ENCODE measurements around the gene S1PR3. TPM values are rescaled to one million over a fixed set of nuclear protein-coding genes. Genes with fewer than 3 reads are reported as not detected.
"Not testable (repeated sequence)": the region's sequence is repeated elsewhere in the genome, so short reads cannot be mapped to it uniquely, and the experiment has no call there.

The S1PR3 gene
- 10 to 100 TPM; 55.3 to 59.8 (median 59.2) TPM for polyA plus RNA-seq (ENCODE audit: insufficient read length in 3 of 3)

- no peak for DNase-seq (ENCODE audit: low read depth in 3 of 3, low spot score in 2 of 3)
These were observed at the start of gene S1PR3 for GRCh38 chr9:88991066-88992034. TSS of gene S1PR3 (plus strand) at chr9:88991468. CDS start at chr9:89001201, 9,733 bp downstream.

DNA sequence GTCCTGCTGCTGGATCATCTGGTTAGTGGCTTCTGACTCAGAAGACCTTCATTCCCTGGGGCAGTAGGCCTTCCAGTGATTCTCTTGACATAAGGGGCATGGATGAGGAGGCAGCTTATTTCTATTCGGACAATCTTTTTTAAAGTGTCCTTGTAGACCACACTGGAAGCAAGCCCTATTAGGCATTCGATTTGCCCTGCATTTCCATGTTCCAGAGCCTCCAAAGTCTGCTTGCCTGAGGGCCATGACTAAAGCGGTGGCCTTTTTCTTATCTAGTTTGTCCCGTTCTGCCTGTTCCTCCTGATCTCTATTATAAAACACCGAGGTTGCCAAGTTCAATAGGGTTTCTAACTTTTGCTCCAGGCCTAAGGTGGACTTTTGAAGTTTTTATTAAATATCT lies 49.7 kb upstream of the S1PR3 start:
- not testable (repeated sequence) for DNase-seq (ENCODE audit: low read depth in 3 of 3, low spot score in 2 of 3)

DNA sequence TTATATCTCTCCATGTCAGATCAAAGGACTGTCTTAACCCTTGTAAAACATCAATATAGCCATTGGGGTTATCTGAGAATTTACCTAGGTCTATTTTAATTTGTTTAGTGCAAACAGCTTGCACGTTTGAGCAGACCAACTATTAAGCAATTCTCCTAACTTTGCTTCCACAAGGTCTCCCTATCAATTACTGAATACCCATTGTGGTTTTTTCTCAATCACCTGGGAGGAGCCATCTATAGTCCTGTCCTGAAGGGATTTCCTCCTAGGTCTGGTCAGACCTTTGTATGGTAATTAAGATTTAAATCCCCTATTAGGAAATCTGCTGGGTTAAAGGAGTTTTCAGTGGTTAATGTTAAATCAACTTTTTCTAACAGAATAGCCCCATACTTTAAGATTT lies 48.9 kb upstream of the S1PR3 start:
- no peak for DNase-seq (ENCODE audit: low read depth in 3 of 3, low spot score in 2 of 3)

- no peak for DNase-seq (ENCODE audit: low read depth in 3 of 3, low spot score in 2 of 3)
These were observed 45.5 kb upstream of the S1PR3 start for GRCh38 chr9:88945636-88946333.

- no peak for DNase-seq (ENCODE audit: low read depth in 3 of 3, low spot score in 2 of 3)
These were observed 43.4 kb upstream of the S1PR3 start for GRCh38 chr9:88947581-88948573.

DNA sequence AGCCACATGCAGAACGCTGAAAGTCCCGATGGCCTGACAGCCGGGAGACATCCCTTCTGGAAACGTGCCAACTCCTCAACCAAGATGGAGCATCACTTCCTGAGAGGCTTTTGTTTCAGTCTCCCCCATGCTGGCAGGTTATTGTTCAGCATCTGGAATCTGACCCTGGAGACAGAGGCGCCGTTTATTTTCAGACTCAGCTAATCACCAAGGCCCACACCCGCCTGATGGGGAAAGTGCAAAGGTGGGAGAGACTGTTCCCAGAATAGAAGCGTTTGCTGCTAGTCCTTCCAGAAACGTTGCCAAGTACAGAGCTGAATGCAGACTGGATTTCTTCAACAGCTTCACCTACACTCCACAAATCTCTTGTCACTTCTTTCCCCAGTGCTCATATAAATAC lies 41.8 kb upstream of the S1PR3 start:
- DNase-seq (ENCODE audit: low read depth in 3 of 3, low spot score in 2 of 3), result peak; percentile 40 to 63 (median 60)

- DNase-seq (ENCODE audit: low read depth in 3 of 3, low spot score in 2 of 3), result no peak
These were observed 41.3 kb upstream of the S1PR3 start for GRCh38 chr9:88949961-88950340.

DNA sequence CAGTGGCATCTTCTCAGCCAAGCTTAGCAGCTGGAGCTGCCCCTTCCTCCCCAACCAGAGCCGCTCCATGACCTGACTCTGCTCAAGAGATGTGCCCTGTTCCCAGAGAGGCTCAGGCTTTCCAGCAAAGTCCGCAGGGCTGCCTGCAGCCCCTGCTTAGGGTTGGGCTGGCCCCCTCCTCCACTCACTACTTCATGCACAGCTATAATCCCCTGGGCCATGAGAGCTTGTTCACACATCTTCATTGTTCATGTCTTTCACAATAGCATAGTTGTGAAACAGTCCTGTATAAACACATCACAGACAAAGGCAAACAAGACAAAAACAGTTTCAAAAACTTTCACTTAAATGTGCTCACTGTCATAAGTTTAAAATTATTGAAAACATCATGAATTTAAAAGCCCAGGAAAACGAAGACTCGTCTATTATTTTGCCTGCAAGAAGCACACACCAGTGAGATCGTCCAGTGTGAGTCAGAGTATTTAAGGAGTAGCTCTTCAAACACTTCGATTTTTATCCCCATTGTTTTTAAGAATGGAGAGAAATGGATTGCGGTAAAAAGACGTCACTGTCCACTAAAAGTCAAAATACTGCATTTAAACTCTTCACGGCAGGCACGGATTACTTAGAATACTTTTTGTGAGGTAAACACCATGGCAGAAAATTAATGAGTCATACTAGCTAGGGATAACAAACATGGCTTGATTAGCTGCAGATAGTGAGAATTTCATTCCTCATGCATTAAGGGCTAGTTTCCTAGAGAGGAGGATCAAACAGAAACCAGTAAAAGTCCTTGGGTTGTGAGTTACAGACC lies 40.7 kb upstream of the S1PR3 start:
- no peak for DNase-seq (ENCODE audit: low read depth in 3 of 3, low spot score in 2 of 3)

DNA sequence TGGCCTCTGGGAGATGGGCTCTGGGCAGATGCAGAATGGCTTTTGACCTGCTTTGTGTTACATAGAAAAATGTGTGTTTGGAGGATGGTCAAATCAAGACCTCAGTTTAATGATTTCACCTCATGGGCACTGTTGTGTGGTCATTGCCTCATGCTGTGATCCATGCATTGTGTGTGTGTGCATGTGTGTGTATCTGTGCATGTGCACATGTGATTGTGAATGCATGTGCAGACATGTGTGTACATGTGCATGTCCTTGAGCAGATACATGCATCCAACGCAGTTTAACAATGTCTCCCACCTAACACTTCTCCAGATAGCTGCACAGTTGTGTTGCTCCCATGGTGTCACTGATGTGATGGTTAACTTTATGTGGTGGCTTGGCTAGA lies 40.1 kb upstream of the S1PR3 start:
- DNase-seq (ENCODE audit: low read depth in 3 of 3, low spot score in 2 of 3), result no peak

- DNase-seq (ENCODE audit: low read depth in 3 of 3, low spot score in 2 of 3), result no peak
These were observed 39.1 kb upstream of the S1PR3 start for GRCh38 chr9:88952086-88952615.

GRCh38 chr9:88952976-88953375 lies 38.3 kb upstream of the S1PR3 start:
- no peak for DNase-seq (ENCODE audit: low read depth in 3 of 3, low spot score in 2 of 3)

GRCh38 chr9:88953381-88954029 lies 37.8 kb upstream of the S1PR3 start:
- no peak for DNase-seq (ENCODE audit: low read depth in 3 of 3, low spot score in 2 of 3)

DNA sequence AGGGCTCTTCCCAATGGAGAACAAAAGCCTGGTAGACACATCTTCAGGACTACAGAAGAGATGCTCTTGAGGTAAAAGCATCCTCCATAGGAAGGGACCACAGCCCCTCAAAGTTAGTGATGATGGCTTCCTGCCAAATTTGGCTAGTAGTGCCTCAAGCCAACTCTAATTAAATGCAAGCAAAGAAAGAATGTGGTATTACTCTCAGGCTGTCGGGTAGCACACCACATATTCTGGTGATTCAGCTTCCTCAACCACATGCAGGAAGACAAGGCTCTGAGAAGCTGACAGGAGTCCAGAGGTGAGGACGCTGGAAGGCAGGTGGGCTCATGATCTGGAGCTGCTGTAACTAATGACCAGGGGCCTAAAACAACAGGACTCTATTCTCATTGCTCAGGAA lies 37.2 kb upstream of the S1PR3 start:
- no peak for DNase-seq (ENCODE audit: low read depth in 3 of 3, low spot score in 2 of 3)

GRCh38 chr9:88957526-88957925 lies 33.7 kb upstream of the S1PR3 start:
- no peak for DNase-seq (ENCODE audit: low read depth in 3 of 3, low spot score in 2 of 3)

GRCh38 chr9:88959727-88960469 lies 31.4 kb upstream of the S1PR3 start:
- DNase-seq (ENCODE audit: low read depth in 3 of 3, low spot score in 2 of 3), result no peak

GRCh38 chr9:88960632-88961031 lies 30.6 kb upstream of the S1PR3 start:
- no peak for DNase-seq (ENCODE audit: low read depth in 3 of 3, low spot score in 2 of 3)

- no peak for DNase-seq (ENCODE audit: low read depth in 3 of 3, low spot score in 2 of 3)
These were observed 25.8 kb upstream of the S1PR3 start for GRCh38 chr9:88965473-88965872.
